SK-N-SH treated with all-trans-retinoic acid at 6 μM for 48 hours (cell line): Measurements from ENCODE around the gene RHBDL1.
A peak's percentile ranks its signal among the peaks of the same experiment; 100 is the strongest.

ENCODE experiments used
- ATAC-seq: fragments of 200-7000 bp; cut with Tn5 transposase; 3 replicates; pipeline ENCODE4 v1.9.1; 2020; ENCODE audit warnings: mild to moderate bottlenecking, moderate library complexity
- ARNTL ChIP-seq: fragments of 450-650 bp; formaldehyde crosslinking; IDR thresholded peaks from 2 replicates; pipeline ENCODE4 v1.5.0; 2020; ENCODE audit warnings: low read depth, mild to moderate bottlenecking, moderate library complexity, borderline replicate concordance
- BACH2 ChIP-seq: fragments of 250-450 bp; sonication (Bioruptor Pico); IDR thresholded peaks from 2 replicates; pipeline ENCODE4 v1.9.0; 2021; ENCODE audit warnings: mild to moderate bottlenecking, borderline replicate concordance
- CREB5 ChIP-seq: fragments of 250-450 bp; sonication (Bioruptor Pico); IDR thresholded peaks from 2 replicates; pipeline ENCODE4 v1.5.1; 2020; ENCODE audit warnings: low read depth, mild to moderate bottlenecking, moderate library complexity
- CSDC2 ChIP-seq: fragments of 250-450 bp; sonication (Bioruptor Pico); IDR thresholded peaks from 2 replicates; pipeline ENCODE4 v1.5.0; 2020; ENCODE audit warnings: mild to moderate bottlenecking, moderate library complexity
- ESRRG ChIP-seq: fragments of 250-450 bp; sonication (Bioruptor Pico); IDR thresholded peaks from 2 replicates; pipeline ENCODE4 v1.6.1; 2021; ENCODE audit warnings: mild to moderate bottlenecking
- GLIS3 ChIP-seq: fragments of 250-450 bp; sonication (Bioruptor Pico); IDR thresholded peaks from 2 replicates; pipeline ENCODE4 v1.5.0; 2020; ENCODE audit warnings: mild to moderate bottlenecking, moderate library complexity
- OSR1 ChIP-seq: fragments of 250-450 bp; sonication (Bioruptor Pico); IDR thresholded peaks from 2 replicates; pipeline ENCODE4 v1.8.0; 2022; ENCODE audit warnings: moderate library complexity, mild to moderate bottlenecking, inconsistent platforms
- PPARA ChIP-seq: fragments of 250-450 bp; sonication (Bioruptor Pico); IDR thresholded peaks from 2 replicates; pipeline ENCODE4 v1.5.0; 2020; ENCODE audit warnings: mild to moderate bottlenecking, borderline replicate concordance
- RARB ChIP-seq: fragments of 250-450 bp; sonication (Bioruptor Pico); IDR thresholded peaks from 2 replicates; pipeline ENCODE4 v1.8.0; 2021; ENCODE audit warnings: mild to moderate bottlenecking, moderate library complexity
- TCF4 ChIP-seq: fragments of 250-450 bp; sonication (Bioruptor Pico); IDR thresholded peaks from 2 replicates; pipeline ENCODE4 v1.8.0; 2021; ENCODE audit warnings: mild to moderate bottlenecking, moderate library complexity, borderline replicate concordance
- TSHZ2 ChIP-seq: fragments of 250-450 bp; sonication (Bioruptor Pico); IDR thresholded peaks from 2 replicates; pipeline ENCODE4 v1.5.0; 2020; ENCODE audit warnings: mild to moderate bottlenecking, moderate library complexity
- ZC3H10 ChIP-seq: fragments of 250-450 bp; sonication (Bioruptor Pico); IDR thresholded peaks from 2 replicates; pipeline ENCODE4 v1.5.1; 2021; ENCODE audit warnings: mild to moderate bottlenecking, moderate library complexity
- ZFP3 ChIP-seq: fragments of 250-450 bp; sonication (Bioruptor Pico); IDR thresholded peaks from 2 replicates; pipeline ENCODE4 v1.5.0; 2020; ENCODE audit warnings: mild to moderate bottlenecking, moderate library complexity
- ZFP30 ChIP-seq: fragments of 450-650 bp; formaldehyde crosslinking; IDR thresholded peaks from 2 replicates; pipeline ENCODE4 v1.5.0; 2022; ENCODE audit warnings: mild to moderate bottlenecking, moderate library complexity
- ZNF565 ChIP-seq: fragments of 450-650 bp; formaldehyde crosslinking; conservative IDR thresholded peaks from 2 replicates; pipeline ENCODE4 v1.5.0; 2020; ENCODE audit warnings: low read depth, mild to moderate bottlenecking, moderate library complexity
- ZNF70 ChIP-seq: fragments of 450-650 bp; formaldehyde crosslinking; IDR thresholded peaks from 2 replicates; pipeline ENCODE4 v1.5.0; 2020; ENCODE audit warnings: mild to moderate bottlenecking, moderate library complexity
- TF ChIP-seq, protein P1 (sequence below): fragments of 250-450 bp; sonication (Bioruptor Pico); IDR thresholded peaks from 2 replicates; pipeline ENCODE4 v1.8.0; 2020; ENCODE audit warnings: mild to moderate bottlenecking, moderate library complexity, borderline replicate concordance

The RHBDL1 gene

GRCh38 chr16:682493-683395 is 7.3 kb downstream of the RHBDL1 start:
- ATAC-seq, result no peak
- TF ChIP-seq BACH2, result no peak
- no peak for TF ChIP-seq ESRRG (CRISPR knock-in tag)
- no peak for TF ChIP-seq ARNTL (CRISPR knock-in tag)
- TF ChIP-seq CREB5 (CRISPR knock-in tag), result no peak
- no peak for TF ChIP-seq PPARA (CRISPR knock-in tag)
- TF ChIP-seq ZFP3, result no peak
- no peak for TF ChIP-seq GLIS3 (CRISPR knock-in tag)
- TF ChIP-seq ZC3H10 (CRISPR knock-in tag), result no peak
- no peak for TF ChIP-seq TCF4 (CRISPR knock-in tag)
- no peak for TF ChIP-seq ZNF565
- no peak for TF ChIP-seq RARB
- no peak for TF ChIP-seq ZNF70

DNA sequence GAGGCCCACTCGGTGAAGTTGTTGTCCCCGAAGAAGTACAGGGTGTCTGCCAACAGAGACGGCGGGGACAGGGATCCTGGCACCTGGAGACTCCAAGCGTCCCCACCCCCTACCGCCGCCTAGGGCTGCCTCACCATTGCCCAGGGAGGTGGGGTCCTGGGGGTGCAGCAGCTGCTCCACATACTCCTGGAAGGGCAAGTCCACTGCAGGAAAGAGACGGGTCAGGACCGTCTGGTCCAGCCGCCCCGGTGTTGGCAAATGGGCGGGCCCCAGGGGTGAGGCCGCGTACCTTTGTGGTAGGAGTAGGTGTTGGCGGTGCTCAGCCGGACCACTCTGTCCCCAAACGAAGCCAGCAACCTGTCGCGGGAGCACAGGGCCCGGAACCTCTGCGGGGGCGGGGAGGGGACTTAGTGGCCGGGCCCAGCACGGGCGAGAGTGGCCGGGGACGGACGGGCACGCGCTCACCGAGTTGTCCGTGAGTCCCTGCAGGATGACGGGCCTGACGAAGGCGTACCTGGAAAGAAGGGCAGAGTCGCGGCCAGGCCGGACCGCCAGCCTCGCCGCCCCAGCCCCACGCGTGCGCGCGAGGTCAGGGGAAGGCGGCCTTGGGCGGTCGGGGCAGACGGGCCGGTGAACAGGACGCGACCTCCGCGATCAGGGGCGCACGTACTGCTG is 8.1 kb downstream of the RHBDL1 start:
- TF ChIP-seq BACH2 (no peak), OSR1 (no peak), TSHZ2 (CRISPR knock-in tag) (no peak), ZC3H10 (CRISPR knock-in tag) (no peak), ZFP30 (CRISPR knock-in tag) (no peak), TCF4 (CRISPR knock-in tag) (no peak), RARB (no peak; the same call in 1 of the 2 replicates), CREB5 (CRISPR knock-in tag) (no peak), ZNF70 (no peak), ARNTL (CRISPR knock-in tag) (no peak)
- ATAC-seq, result no peak

- 0 out of 2 replicates have a peak, but pooled peaks have one; percentile 41 for TF ChIP-seq ZC3H10 (CRISPR knock-in tag)
- no peak for TF ChIP-seq CREB5 (CRISPR knock-in tag)
- TF ChIP-seq, all 23 proteins: peak for 1
- ATAC-seq, result peak; percentile 68
These were observed 8.8 kb downstream of the RHBDL1 start, which contains the start of gene JMJD8 for GRCh38 chr16:684071-684794. TSS of gene JMJD8 (minus strand) at chr16:684334. CDS start at chr16:684319, 15 bp downstream.

GRCh38 chr16:684961-685696 is 9.7 kb downstream of the RHBDL1 start:
- TF ChIP-seq ZNF565, result no peak
- TF ChIP-seq, protein P1, sequence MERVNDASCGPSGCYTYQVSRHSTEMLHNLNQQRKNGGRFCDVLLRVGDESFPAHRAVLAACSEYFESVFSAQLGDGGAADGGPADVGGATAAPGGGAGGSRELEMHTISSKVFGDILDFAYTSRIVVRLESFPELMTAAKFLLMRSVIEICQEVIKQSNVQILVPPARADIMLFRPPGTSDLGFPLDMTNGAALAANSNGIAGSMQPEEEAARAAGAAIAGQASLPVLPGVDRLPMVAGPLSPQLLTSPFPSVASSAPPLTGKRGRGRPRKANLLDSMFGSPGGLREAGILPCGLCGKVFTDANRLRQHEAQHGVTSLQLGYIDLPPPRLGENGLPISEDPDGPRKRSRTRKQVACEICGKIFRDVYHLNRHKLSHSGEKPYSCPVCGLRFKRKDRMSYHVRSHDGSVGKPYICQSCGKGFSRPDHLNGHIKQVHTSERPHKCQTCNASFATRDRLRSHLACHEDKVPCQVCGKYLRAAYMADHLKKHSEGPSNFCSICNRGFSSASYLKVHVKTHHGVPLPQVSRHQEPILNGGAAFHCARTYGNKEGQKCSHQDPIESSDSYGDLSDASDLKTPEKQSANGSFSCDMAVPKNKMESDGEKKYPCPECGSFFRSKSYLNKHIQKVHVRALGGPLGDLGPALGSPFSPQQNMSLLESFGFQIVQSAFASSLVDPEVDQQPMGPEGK (CRISPR knock-in tag), result no peak
- no peak for TF ChIP-seq PPARA (CRISPR knock-in tag)
- TF ChIP-seq TSHZ2 (CRISPR knock-in tag), result no peak
- no peak for TF ChIP-seq CSDC2 (CRISPR knock-in tag)
- no peak for TF ChIP-seq TCF4 (CRISPR knock-in tag)
- TF ChIP-seq ZFP30 (CRISPR knock-in tag), result no peak
- TF ChIP-seq OSR1, result no peak
- TF ChIP-seq RARB, result no peak
- ATAC-seq, result no peak
